ENCODE results near the gene KAZN.

KAZN gene

GRCh38 chr1:14590411-14591180 lies 7.9 kb upstream of the KAZN start:
- no peak for DNase-seq (ENCODE audit: low read depth in 2 of 2)

- DNase-seq (ENCODE audit: low read depth in 2 of 2) = no peak
Measured at GRCh38 chr1:14591600-14591999, 6.9 kb upstream of the KAZN start.

DNA sequence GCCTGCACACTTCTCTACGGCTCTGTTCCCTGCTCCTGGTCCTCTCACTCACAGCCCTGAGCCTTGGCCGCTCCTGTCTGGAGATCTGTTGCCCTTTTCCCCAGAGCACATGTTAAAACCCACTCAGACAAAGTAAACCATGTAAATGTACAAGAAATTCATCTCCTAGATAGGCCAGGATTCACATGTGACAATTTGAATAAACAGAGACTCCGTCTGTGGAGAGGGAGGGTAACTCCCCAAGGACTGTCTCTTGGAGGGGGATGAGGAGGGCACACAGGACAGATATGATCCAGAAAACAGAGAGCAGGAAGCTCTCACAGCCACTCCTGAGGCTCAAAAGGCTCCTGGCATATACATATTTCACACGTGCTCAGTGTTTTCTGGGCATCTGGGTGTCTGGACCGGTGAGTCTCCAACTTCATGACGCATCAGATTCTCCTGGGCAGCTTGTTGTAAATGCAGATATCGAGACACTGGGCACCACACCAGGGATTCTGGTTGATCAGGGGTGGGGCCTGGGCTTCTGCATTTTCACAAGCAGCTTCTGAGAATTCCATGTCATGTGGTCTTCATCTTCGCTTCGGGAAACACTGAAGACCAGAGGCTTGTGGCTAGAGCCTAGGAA lies 6.4 kb upstream of the KAZN start:
- DNase-seq (ENCODE audit: low read depth in 2 of 2) = no peak

- DNase-seq (ENCODE audit: low read depth in 2 of 2) = no peak
Measured at GRCh38 chr1:14593302-14593701, 5.2 kb upstream of the KAZN start.

DNA sequence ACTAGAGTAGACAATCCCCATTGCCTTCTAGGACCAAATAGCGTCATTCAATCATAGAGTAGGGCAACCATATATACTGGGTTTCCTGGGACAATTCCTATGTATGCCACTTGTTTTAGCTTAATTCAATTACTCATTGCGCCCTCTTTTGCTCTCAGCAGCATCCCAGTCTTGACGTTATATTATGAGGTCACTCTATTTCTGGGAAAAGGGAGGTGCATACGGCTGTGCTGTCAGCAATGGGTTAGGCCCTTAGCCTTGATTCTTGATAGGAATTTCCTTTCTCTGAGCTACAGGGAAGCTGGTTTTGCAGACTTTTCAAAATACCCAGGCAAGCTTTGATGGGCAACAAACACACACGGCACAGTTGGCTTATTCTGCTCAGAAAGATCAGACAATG lies 4.4 kb upstream of the KAZN start:
- DNase-seq (ENCODE audit: low read depth in 2 of 2) = no peak

- DNase-seq (ENCODE audit: low read depth in 2 of 2) = no peak
Measured at GRCh38 chr1:14596591-14596990, 1.9 kb upstream of the KAZN start.

DNA sequence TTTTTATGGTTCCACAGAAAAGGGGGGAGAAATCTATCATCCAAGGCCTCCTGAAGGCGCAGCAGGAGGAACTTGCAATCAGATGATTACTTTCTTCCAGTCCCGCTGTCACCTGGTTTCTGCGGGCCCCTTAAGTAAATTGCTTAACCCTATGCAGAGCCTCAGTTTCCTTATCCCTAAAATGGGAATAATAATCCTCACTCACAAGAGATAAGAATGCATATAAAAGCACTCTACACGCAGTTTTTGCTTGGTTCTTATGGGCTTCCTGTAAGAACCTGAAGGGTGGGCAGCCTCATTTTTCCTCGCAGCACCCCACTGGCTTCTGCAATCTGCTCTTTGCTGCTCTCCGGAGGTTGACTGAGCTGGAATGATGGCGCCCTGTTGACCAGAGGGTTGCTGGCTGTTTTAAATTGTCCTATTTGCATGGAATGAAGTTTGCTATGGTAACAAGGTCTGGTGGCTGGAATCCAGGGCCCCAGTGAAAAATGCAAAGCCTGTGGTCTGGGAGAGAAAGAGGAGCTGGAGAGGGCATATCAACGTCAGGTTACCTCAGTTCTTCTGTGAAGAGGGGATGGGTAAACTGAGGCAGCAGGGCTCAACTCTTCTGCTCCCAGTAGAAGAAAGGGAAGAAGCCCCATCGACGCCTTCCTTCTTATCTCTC lies 1.0 kb upstream of the KAZN start:
- no peak for DNase-seq (ENCODE audit: low read depth in 2 of 2)

- no peak for DNase-seq (ENCODE audit: low read depth in 2 of 2)
Measured at GRCh38 chr1:14598007-14598497, 433 bp upstream of the KAZN start.

GRCh38 chr1:14599183-14599791 lies 802 bp downstream of the KAZN start:
- DNase-seq (ENCODE audit: low read depth in 2 of 2) = no peak

GRCh38 chr1:14599800-14600199 lies 1.3 kb downstream of the KAZN start:
- DNase-seq (ENCODE audit: low read depth in 2 of 2) = no peak

GRCh38 chr1:14600405-14601112 lies 2.1 kb downstream of the KAZN start:
- DNase-seq (ENCODE audit: low read depth in 2 of 2) = no peak

DNA sequence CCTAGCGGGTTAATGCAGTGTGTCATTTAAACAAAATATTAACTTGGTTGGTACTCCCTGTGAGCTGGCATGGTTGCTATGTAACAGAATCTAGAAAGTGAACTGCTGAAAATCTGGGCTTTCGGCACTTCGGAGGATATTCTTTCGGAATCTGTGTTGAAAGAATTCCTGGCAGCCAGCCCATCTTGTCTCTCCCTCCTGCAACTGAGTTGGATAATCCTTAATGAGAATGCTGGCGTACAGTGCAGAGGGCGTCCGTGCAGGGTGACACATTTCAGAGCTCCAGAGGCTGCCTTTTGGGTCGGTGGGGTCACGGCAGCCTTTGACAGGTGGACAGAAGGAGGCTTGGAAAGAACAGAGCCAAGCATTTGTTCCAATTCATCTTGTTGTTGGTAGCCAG lies 3.7 kb downstream of the KAZN start:
- no peak for DNase-seq (ENCODE audit: low read depth in 2 of 2)

DNA sequence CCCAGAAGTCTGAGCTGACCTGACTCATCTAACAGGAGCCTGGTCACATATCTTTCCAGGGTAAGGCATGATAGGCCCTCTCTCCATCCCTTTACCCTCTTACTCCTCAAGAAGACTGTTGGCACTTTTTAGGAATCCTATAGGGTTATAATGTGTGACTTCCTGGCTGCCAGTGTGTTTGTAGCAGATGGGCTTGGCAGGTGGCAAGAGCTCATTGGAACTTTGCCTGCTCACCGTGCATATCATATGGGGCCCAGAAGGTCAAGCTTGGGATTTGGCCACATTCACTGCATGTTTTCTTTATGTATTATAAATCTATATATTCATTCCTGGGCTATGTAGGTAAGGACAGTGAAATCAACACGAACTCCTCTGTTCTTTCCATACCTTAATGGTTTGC lies 5.2 kb downstream of the KAZN start:
- no peak for DNase-seq (ENCODE audit: low read depth in 2 of 2)

- no peak for DNase-seq (ENCODE audit: low read depth in 2 of 2)
Measured at GRCh38 chr1:14604414-14604813, 5.9 kb downstream of the KAZN start.

DNA sequence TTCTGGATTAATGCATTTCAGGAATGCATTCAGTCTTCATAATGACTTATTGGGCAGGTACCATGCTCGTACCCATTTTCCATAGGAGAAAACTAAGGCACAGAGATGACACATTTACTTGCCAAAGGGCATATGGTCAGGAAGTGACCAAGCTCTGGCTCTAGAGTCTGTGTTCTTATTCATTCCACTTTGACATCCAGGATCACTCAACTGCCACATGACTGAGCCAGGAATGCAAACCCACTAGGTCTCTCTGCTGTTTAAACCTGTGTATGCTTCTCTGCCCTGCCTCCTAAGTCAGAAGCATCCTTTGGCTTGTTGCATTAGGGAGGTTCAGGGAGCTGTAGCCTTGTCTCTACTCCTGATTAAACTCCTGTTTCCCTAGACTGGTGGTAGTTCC lies 7.5 kb downstream of the KAZN start:
- no peak for DNase-seq (ENCODE audit: low read depth in 2 of 2)

DNA sequence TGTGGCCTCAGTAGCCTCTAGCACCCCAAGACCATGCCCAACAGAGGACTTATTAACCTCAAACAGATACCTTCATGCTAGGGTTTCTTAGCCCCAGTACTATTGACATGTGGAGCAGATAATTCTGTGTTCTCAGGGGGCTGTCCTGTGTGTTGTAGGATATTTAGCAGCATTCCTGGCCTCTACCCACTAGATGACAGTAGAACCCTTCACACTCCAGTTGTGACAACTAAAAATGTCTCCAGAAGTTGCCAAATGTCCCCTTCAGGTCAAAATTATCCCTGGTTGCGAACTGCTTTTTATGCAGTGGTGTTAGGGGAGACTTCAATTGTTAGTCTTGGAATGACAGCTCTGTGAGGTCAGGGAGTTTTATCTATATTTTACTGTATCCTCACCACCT lies 8.1 kb downstream of the KAZN start:
- no peak for DNase-seq (ENCODE audit: low read depth in 2 of 2)

GRCh38 chr1:14607295-14607694 lies 8.8 kb downstream of the KAZN start:
- no peak for DNase-seq (ENCODE audit: low read depth in 2 of 2)

DNA sequence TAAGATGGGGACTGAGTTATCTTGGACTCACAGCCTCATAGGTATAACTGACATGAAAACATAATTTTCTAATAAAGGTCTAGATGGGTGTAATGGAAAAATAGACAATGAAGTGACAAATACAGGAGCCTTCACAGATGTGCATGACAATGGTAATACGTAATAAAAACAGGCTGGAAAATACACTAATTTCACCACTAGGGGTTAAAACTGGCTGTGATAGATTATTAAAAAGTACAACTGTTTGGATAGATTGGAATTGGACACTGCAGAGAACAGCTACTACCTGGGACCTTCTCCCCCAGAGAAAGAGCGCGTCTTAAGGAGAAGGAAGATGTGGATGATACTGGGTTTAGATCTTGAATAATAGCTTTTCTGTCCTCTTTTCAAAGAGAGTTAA lies 9.8 kb downstream of the KAZN start:
- DNase-seq (ENCODE audit: low read depth in 2 of 2) = no peak

DNA sequence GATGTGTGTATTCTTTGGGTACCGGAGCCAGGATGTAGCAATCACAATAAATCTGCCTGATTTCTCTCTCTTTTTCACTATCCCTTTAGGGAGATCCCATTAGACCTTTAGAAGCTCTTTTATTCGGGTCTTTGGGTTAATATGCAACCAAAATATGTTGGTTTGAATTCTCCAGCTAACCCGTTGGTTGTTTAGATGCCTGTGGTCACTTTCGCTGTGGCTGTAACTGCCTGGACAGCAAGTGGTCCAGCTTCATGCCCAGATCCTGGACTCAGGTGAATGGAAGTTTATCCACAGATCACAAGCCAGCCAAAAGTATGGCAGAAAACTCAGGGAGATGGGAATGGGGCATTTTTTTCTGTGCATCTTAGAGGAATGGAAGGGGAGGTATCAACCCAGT lies 12.3 kb downstream of the KAZN start:
- no peak for DNase-seq (ENCODE audit: low read depth in 2 of 2)

DNA sequence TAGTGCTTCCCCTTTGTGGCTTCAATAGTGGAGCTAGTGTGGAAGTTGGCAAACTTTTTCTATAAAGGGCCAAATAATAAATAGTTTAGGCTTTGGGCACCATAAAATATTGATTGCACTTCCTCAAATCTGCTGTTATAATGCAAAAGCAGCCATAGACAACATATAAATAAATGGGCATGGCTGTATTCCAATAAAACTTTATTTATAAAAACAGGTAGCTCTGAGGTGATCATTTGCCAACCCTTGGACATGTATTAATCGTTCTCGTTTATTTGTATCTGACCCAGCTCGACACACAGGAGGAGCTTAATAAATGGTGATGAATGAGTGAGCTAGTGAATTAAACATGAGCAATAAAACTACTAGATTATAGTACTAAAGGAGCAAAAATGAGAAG lies 13.3 kb downstream of the KAZN start:
- no peak for DNase-seq (ENCODE audit: low read depth in 2 of 2)

- no peak for DNase-seq (ENCODE audit: low read depth in 2 of 2)
Measured at GRCh38 chr1:14612256-14612655, 13.8 kb downstream of the KAZN start.

- no peak for DNase-seq (ENCODE audit: low read depth in 2 of 2)
Measured at GRCh38 chr1:14613926-14614325, 15.4 kb downstream of the KAZN start.

Data from stimulated activated CD4-positive, alpha-beta T cell treated with anti-CD3 and anti-CD28 coated beads, Interleukin-15, amount 100 ng/mL, for 48 hours (primary cell).